HG02840 (cell line): ENCODE data around the gene DOCK8.

ENCODE experiments used
- ATAC-seq: cut with Tn5 transposase; IDR thresholded peaks from one replicate; pipeline ENCODE4 v1.9.1; 2021; ENCODE audit warnings: mild to moderate bottlenecking, moderate library complexity, moderate number of reproducible peaks; ENCODE audit not compliant: unreplicated experiment, low FRiP score

Gene DOCK8

DNA sequence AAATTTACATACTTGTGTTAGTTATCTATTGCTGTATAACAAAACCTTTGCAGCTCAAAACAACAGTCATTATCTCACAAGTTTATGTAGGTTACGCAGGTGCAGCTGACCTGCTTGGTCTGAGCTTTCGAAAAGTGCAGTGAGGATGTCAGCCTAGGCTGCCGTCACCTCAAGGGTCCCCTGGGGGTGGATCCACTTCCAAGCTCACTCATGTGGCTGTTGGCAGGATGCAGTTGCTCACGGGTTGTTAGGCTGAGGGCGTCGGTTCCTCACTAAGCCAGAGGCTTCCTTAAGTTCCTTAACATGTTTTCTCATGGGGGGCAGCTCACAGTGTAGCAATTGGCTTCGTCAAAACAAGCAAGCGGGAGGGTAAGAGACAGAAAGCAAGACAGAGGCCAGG lies 139.8 kb downstream of the DOCK8 start:
- no peak for ATAC-seq

DNA sequence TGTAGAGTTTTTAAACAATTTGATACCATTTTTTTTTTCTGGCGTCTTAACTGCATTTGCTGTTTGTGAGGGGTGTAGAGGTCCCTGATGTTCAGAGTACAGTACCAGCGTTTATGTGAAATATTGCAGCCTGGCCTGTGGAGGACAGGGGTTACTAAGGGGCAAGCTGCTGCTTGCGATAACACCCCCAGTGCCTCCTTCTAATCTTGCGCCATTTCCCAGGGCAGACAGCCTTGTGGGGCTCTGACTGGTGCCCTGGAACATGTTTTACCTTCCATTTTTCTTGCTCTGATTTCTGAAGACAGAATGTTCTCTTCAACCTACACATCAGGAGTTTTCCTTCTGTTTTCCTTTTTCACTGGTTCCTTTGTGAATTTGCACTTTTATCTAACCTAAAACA lies 142.9 kb downstream of the DOCK8 start:
- no peak for ATAC-seq

DNA sequence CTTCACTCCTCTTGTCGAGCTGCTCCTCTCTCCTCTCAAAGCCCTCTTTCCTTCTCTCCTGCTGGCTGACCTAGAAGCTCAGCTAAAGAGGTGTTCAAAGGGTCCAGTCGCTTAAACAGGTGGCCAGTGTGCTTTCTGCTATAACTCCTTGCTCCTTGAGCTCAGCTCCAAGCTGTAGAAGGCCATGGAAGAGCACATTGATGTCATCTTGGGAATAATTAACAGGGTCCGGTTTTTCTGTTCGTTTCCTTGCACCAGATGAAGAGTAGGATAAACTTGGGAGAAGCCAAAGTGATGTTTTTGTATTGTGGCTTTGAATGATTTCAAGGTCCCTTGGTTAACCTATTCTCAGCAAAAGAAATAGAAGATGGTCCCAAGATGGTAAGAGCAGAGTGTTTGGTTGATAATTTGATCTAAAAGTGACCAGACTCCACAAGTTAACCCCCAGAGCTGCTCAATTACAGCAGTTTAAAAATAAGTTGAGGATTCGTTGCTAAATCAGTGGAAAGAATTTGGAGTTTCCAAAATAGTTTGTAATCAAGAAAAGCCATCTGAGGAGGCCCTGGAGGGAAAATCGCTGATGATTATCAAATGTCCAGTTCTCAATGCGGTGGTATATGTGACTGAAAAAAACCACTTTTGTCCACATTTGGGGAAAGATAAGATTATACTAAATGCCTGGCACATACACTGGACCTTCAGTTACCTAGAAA lies 148.1 kb downstream of the DOCK8 start:
- no peak for ATAC-seq

DNA sequence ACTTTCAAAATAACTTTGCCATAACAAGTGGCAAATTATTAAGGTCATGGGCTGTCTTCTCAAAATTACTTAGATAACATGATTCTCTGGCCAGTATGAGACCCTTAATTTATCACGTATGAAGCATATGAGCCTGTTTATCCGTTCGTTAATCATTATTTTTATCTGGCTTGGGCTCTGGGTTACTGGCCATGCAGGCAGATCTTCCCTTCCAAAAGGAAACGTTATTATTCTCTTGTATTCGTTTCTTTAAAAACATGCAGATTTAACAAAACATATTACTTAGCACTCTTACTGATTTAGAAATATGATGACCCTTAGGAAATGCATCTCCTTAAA lies 148.6 kb downstream of the DOCK8 start:
- no peak for ATAC-seq

DNA sequence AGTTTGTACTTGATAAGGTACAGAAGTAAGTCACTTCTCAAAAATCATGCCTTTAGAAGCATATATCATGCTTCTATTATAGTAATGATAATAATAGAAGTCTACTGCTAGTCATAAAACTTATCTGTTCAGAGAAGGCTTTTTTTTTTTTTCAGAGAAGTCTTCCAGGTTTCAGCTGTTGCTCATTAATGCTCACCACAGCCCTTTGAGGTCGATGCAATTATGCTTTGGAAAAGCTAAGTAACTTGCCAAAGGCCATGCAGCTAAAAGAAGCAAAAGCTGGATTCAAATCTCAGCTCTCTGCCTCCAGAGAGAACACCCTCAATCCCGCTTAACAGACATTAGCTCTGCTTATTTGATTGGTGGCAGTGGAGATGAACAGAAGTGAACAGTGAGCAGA lies 150.8 kb downstream of the DOCK8 start:
- ATAC-seq, result no peak

DNA sequence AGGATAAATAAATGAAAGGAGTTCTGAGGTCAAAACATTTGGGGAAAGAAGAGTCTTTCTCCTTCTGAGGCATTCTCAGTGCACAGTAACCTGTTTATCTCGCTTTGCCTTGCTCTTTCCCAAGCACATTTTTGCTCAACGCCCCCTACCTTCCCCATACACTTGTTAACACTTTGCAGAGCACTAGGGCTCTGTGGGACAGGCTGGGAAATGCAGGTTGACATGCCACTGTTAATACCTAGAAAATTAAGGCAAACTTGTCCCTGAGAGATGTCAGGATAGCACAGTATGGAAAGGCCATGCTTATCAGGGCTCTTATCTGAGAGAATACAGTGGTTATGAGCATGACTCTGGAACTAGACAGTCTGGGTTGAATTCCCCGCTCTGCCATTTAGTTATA lies 152.0 kb downstream of the DOCK8 start:
- no peak for ATAC-seq

DNA sequence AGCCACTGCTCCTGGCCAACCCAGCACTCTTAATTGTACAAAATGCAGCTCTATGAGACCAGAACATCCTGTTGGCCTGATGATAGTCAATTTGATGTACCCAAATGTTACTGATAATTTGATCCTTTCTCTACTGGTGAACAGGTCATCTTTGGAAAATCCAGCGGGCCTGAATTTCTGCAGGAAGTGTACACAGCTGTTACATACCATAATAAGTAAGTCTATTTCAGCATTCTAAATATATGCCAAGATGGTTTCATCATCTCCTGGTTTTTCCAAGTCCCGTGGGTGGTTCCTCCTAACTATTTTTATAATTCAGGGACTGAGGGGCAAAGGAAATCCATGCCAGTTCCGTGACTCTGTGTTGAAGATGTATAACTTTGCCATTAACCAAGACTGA lies 155.4 kb downstream of the DOCK8 start:
- no peak for ATAC-seq

DNA sequence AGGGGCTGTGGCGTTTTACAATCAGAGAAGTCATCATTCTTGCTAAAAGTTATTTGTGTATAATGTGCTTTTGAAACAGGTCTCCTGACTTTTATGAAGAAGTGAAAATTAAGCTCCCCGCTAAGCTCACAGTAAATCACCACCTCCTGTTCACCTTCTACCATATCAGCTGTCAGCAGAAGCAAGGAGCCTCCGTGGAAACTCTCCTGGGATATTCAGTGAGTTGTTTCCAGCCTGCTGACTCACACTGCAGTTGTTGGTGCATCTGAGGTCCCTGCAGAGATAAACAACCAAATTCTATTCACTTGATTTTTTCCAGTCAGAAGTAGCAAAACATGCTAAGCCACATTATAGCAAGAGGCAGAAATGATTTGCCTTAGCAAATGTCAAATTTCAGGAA lies 156.7 kb downstream of the DOCK8 start:
- ATAC-seq, result no peak

DNA sequence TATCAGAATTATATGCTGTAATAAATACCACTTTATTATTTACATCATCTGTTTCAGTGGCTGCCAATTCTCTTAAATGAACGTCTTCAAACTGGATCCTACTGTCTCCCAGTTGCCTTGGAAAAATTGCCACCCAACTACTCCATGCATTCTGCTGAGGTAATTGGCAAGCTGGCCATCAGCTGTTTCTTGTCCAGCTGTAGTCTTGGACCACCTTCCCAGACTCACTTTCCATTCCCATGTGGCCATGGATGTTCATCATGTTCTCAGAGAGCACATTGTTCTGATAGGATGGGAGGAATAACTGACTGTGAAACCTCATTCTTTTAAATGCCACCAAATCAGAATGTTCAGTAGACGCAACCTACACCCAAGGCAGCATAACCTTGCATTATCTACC lies 157.5 kb downstream of the DOCK8 start:
- no peak for ATAC-seq

DNA sequence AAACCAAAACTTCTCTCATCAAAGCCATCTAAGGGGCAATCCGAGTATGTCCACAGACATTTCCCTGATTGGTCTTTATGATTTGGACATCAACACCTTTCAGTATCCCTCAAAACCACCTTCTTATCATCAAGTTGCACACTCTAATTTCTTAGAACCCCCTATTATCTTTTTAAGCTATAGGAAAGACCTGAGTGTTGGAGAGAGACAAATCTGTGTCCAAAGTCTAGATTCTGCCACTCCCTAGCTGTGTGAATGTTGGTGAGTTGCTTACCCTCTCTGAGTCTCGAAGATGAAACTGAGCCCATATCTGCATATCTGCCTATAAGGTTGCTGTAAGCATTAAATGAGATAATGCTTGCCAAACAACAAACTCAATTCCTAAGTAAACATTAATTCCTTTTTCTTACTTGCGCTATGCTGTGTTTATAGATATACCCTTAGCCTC lies 159.1 kb downstream of the DOCK8 start:
- ATAC-seq, result no peak

DNA sequence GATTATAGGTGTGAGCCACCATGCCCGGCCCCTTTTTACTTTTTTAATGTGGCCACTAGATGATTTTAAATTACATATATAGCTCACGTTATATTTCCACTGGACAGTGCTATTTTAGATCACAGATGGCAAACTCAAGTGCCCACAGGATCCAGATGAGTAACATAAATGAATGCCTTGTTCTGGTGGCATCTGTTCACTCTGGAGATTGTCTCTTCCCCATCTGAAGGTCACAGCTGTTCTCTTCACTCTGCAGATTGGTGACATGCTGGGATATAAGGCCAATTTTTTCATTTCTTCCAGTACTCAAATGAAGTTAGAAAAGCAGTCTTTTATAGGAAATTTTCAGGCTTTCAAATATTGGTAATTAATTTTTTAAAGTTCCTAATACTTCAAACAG lies 160.1 kb downstream of the DOCK8 start:
- ATAC-seq, result no peak

DNA sequence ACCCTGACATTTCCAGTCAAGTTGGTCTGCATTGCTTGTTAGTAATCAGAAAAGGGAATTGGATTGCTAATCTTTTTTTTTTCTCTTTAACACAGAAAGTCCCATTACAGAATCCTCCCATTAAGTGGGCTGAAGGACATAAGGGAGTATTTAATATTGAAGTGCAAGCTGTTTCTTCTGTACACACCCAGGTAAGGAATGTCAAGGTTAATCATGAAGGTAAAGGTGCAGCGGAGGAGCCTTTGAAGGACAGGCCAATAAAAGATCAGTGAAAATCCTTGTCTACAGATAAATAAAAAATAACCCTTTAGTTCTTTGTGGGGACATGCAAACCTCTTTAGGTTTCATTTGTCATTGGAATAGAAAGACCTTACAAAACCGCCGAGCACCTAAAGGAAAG lies 161.4 kb downstream of the DOCK8 start:
- ATAC-seq, result no peak

DNA sequence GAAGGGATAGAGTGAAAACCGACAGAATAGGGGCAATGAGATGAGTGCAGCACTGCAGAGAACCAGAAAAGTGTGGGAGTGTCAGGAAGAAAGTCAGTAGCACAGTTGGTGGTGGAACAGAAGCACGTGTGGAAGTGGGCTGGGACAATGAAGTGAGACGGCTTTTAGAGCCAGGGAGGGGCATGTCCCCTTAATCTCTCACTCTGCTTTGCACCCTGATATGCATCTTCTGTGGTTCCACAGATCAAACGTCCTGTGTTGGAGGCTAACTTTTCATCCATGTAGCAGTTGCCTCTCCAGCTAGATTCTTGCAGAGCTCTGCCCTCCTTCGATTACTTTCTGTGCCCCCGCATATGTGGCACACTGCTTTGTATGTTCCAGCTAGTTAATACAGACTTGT lies 163.6 kb downstream of the DOCK8 start:
- ATAC-seq, result no peak

DNA sequence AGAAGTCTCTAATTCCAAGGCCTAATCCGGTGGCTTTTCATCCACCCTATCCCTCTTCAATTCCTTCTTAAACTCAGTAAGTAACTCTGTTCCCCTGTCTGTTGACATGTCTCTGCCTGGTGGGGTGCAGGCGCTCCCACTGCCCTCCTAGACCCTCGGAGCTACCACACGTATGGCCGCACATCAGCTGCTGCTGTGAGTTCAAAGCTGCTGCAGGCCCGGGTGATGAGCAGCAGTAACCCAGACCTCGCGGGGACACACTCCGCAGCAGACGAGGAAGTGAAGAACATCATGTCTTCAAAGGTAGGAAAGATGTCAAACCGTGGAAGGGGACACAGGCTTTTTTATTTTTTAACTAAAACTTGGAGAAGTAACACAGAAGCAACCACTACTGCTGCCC lies 167.7 kb downstream of the DOCK8 start:
- ATAC-seq, result no peak

DNA sequence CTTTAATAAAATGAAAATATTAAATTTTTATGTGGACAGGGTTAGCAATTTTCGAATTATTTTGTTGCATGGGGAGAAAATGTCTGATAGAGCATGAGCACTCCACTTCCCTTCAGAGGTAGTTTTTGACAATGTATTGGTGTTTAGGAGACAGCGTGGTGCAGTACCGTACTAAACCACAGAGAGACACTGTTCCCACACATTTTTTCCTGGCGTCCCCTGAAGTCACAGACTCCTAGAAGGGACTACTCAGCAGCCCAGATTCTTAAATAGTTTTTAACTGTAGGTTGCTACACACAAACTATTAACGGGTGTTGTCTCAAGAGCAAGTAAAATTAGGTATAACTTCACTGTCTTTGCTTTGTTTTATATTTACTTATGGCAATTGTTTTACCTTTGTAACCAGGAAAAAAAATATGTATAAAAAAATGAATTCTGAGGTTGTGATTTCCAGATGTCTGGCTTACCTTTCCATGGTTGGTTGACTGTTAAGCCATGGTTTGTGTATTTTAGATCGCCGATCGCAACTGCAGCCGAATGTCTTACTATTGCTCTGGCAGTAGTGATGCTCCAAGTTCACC lies 171.2 kb downstream of the DOCK8 start:
- ATAC-seq, result no peak

DNA sequence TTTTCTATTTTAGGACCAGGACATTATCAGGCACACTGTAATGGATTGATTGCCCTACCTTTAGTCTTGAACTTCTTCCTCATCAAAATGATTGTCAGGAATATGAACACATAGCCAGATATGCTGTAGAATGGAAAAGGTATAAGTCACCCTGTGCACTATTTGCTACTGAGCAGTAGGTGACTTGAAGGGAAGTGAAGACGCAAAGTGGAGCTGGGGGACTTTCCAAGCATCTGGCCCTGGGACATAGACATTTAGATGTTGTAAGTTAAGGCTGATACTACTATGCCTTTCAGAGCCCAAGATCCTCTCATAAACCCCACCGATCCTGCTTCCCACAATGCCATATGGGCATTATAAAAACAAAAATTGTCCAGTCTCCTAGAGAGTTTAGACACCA lies 174.5 kb downstream of the DOCK8 start:
- ATAC-seq, result no peak

DNA sequence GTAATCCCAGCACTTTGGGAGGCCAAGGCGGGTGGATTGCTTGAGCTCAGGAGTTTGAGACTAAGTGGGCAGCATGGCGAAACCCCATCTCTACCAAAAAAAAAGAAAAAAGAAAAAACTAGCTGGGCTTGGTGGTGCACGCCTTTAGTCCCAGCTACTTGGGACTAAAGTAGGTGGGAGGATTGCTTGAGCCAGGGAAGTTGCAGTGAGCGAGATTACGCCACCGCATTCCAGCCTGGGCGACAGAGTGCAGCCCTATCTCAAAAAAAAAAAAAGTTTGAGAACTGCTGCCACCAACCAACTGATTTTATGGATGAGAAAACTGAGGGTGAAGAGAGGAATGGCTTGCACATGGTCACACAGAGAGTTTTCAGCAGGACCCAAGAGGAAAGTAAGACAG lies 175.1 kb downstream of the DOCK8 start:
- ATAC-seq, result no peak

DNA sequence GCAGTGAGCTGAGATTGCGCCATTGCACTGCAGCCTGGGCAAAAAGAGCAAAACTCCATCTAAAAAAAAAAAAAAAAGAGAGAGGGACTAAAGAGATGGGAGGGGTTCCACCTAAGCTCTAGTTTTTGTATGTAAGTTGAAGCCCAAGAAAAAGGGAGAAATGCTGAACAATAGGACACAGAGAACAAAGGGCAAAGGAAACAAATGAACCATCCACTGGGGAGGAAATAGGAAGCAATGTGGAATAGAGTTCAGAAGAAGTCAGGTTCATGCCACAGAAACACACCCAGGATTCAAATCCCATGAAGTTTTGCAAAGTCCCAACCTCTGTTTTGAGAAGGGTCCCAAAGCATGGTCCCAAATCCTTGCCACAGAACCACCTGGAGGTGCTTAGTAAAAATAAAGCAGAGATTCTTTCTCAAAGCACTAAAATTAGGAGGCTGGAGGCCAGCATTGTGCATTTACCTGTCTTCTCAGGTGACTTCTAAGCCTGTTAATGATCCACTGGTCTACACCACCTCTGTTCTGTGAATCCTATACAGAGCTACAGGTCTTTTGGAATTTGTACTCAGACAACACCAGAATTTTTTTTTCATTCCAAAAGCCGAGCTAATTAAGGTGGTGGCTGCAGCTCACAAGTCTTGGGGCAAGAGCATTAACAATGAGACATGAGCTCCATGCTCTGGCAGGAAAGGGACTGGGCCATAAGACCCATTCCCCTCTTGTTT lies 177.6 kb downstream of the DOCK8 start:
- ATAC-seq, result no peak

DNA sequence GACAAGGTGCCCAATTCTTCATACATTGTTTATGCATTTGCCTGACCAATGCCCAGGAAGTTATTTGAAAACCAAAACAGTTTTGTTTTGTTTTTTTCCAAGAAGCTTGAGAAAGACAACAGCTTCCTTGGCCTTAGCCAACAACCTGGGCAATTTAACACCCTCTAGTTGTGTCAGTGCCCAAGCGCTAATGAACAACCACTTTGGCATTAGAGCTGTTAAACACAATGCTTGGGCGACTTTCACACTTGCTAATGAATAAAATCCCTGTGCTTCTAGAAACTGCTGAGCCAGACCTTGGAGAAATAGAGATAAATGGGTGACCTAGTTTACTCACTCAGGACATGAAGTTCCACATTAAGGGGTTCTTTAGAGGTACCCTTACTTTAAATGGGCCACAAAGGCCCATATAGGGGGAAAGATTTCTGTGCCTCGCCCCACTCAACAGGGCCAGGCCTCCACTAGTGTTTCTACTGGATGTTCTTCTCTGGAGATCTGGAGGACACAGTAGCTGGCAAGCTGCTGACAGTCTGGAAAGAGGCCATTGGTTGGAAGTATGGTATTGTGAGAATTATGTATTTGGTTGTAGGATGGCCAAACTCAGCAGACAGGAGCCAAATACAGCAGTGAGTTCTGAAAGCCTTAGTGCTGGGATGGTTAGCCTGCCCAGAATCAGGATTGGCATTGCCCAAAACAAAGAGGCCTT lies 179.8 kb downstream of the DOCK8 start:
- no peak for ATAC-seq

DNA sequence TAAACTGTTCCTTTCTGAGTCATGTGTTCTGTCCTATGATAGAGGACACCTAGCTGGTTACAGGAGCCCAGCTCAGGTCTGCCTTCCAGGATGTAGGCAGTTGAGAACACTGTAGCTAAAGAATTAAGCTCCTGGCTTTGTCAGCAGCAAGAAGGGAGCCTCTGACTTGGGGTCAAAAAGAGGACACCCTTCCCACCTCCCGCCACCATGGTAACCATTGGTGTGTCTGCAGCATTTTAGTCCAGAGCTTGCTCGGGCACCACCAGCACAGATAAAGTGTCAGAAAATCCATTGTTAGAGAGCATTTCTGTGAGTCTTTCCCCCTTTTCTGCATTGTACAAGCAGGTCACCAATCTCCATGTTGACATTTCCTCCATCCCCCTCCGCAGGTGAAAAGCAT lies 181.7 kb downstream of the DOCK8 start:
- no peak for ATAC-seq

DNA sequence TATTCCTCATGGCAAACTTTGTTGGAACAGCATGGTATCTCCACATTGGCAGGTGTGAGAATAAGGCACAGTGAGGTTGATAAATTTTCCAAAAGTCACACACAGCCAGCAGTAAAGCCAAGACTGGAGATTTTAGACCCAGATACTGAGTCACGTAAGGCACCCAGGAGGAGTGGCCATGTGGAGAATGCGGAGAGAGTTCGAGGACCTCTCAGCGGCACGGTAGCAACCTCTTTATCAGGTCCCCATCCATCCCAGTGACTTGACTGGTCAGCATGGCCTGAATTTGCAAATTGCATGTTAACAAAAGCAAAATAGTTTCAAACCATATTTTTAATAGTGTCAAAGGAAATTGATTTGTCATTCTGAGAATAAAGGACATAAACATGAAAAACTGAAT lies 183.4 kb downstream of the DOCK8 start:
- ATAC-seq, result no peak
